Stimulated activated CD8-positive, alpha-beta memory T cell treated with anti-CD3 and anti-CD28 coated beads, Interleukin-12 subunit alpha, Interleukin-12 subunit beta, amount 100 ng/mL, for 24 hours (primary cell): ENCODE results near the gene PLXNB2.
A peak's percentile ranks its signal among the peaks of the same experiment; 100 is the strongest.

ENCODE experiments used
- DNase-seq: peaks from one replicate; pipeline ENCODE4 v3.0.0-alpha.2; 2020; ENCODE audit errors: extremely low read depth

PLXNB2 gene

DNA sequence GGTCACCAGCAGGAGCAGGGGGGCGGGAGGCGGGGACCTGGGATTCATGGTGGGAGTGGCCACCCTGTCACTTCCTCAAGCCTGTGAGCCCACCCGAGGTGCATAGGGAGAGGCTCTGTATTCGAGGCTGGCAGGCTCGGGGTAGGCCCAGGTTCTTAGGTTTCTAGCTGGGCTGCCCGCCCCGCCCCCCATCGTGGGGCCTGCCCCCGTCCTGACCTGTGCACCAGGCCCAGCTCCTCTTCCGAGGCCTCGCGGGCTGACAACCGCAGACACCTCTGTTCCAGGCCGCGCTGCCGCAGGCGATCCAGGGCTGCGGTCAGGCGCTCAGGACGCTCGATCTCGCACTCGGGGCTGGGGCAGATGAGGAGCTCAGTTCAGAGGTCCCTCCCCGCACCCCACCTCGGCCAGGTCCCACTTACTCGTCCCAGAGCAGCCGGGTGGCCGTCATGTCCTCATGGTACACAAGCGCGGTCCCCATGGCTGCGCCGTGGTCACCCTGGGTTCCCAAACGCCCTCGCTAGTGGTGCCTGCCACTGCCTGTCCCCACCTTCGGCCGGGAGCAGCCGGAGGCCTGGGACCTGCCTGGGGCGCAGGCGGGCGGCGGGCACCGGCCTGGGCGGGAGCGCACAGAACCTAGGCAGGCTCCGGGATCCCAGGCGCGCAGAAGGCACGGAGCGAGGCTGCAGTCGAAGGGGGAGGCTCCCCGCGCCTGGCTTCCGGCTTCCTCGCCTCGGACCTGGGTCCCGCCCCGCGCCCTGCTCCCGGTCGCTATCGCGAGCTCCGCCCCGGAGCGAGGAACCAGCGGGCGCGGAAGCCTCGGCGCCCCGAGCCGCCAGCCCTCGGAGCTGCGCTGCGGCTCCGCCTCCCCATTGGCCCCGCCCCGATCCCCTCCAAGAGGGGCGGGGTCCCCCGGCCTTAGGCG, 56.6 kb downstream of the PLXNB2 start, which contains the start of gene HDAC10:
HDAC10 (minus strand) TSS at position 711 of the 922 bp plus-strand sequence; CDS start at position 478, 233 bp downstream.
- peak; percentile 70 for DNase-seq

GRCh38 chr22:50250249-50250554, 57.2 kb downstream of the PLXNB2 start:
- DNase-seq = no peak

GRCh38 chr22:50249341-50250248, 57.9 kb downstream of the PLXNB2 start:
- DNase-seq = no peak

- no peak for DNase-seq
Observed at GRCh38 chr22:50248196-50249081, 59.0 kb downstream of the PLXNB2 start.

GRCh38 chr22:50247748-50248147, 59.7 kb downstream of the PLXNB2 start:
- DNase-seq = no peak

DNA sequence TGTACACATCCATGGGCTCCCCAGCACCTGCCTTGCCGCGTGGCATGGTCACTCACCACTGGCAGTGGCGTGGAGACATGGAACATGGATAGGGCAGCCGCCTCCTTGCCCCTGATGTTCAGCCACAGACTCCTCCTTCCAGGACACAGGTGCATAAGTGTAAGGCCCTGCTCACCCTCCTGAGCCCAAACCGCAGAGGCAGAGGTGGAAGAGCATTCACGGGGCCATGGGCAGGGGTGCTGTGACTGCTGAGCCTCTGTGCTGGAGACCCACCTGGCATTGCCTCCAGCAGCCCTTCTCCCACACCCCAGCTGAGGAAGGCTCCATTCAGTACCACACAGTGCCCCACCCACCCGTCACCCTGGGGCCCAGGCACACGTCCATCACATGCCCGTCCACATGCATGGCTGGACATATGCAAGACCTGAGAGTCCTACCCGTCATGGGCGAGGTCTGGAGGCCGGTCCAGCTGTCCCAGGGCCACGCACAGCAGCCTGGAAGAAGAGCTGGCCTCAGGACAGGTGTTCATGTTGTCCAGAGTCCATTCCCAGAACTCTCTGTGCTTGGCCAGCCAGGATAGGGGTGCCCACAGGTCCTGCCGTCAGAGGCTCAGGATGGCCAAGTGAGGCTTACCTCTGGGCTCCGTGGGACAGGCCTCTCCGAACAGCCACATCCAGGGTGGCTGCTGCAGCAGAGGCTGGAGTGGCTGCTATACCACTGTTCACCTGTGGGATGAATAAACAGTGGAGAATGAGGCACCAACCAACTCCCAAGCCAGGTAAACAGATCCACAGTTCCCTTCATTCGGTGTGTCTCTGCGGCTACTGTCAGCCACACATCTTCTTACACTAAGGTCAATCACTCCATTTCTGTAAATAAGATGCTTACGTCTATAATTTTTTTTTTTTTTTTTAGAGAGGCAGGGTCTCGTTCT, 60.9 kb downstream of the PLXNB2 start:
- DNase-seq = no peak

- no peak for DNase-seq
Observed at GRCh38 chr22:50245214-50246072, 62.0 kb downstream of the PLXNB2 start.

DNA sequence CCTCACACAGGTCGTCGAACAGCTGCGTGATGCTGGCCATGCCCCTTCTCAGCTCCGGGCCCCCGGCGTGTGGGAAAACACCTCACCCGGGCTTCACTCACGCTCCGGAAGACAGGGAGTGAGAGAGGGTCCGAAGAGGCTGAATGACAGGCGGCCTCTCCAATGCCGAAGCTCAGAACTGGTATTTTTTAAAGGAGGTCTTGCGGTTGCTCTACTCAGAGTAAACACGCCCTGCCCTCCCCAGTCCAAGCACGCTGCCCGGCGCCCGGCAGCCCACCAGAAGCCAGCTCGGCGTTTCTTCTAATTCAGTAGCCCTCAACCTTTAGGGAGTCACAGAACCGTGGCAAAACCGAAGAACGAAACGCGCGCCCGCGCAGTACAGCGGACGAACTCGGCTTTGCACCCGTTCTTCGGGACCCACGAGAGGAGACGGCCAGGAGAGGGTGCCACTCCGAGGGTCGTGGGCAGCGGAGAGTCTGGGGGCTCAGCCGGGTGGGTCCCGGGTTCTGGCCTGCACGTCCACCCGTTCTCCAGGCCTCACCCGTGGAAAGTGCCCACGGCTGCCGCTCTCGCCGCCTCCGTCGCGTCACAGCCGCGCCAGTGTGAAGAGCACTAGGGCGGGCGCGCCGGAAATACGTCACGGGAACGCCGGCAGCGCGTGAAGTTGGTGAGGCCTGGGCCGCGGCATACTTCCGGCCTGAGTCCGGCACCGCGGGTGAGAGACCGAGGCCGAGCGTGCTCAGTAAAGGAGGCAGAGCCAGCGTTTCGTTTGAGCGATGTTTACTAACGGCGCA, 62.8 kb downstream of the PLXNB2 start, which contains the start of gene TUBGCP6:
TUBGCP6 (minus strand) TSS at position 604 of the 794 bp plus-strand sequence; CDS start at position 40, 564 bp downstream.
- peak; percentile 86 for DNase-seq

- no peak for DNase-seq
Observed at GRCh38 chr22:50243685-50244419, 63.6 kb downstream of the PLXNB2 start.

- no peak for DNase-seq
Observed at GRCh38 chr22:50242406-50242949, 65.0 kb downstream of the PLXNB2 start.

DNA sequence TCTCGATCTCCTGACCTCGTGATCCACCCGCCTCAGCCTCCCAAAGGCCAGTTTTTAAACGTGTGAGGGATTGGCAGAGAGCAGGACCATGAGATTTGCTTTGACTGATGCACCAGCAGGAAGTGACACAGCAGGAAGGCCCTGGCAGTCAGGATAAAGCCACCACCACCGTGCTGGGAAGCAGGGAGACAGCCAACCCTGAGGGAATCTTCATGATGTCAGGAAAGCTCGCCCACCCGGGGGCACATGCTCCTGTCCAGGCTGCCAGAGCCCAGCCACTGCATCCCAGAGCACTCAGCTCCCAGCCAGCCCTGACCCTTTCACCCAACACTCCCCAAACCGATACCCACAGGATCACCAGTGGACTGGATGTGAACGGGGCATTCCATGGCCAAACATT, 68.7 kb downstream of the PLXNB2 start:
- no peak for DNase-seq

GRCh38 chr22:50236731-50237409, 70.6 kb downstream of the PLXNB2 start:
- no peak for DNase-seq

DNA sequence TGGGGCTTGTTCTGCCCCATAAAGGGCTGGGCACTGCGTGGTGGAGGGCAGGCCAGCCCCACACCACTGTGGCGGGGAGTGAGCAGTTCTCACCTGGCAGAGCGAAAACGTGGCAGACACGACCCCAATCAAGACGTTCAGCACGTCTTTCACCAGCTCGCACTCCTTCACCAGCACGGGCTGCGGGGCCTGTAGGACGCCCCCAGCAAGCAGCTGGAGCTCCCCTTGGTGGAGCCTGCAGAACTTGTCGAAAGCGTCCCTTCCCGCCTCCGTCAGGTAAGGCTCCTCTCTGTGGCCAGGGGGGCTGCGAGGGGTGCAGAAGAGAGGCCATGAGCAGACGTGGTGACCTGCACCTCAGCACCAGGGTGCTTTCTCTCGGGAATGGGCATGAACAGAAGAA, 74.2 kb downstream of the PLXNB2 start:
- DNase-seq = no peak

DNA sequence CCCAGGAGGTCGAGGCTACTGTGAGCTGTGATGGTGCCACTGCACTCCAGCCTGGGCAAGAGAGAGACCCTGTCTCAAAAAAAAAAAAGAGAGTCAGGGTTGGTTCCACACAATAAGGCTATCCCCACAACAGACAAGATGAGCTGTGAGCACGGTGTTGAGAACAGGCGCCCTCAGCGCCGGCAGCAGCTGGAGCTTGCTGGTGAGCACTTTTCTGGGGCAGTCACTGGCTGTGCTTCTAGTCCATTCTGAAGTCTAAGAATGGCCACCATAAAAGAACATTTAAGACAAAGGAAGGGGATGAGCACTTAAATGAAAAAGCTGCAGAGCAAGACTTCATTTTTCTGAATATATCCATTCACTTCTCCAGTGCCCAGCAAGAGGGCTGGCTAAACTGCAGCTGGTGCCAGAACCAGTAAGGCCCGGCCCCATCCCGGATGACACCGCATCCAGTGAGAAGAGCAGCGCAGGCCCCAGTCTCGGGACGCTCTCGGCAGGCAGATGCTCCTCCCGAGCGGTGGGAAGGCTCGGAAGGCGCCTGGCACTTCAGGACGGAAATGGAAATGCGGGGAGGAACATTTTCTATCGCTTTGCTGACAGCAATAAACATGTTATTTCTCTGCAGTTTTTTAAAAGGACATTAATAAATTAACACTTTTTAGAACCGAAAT, 74.8 kb downstream of the PLXNB2 start:
- DNase-seq = no peak

- no peak for DNase-seq
Observed at GRCh38 chr22:50229370-50229769, 78.1 kb downstream of the PLXNB2 start.

DNA sequence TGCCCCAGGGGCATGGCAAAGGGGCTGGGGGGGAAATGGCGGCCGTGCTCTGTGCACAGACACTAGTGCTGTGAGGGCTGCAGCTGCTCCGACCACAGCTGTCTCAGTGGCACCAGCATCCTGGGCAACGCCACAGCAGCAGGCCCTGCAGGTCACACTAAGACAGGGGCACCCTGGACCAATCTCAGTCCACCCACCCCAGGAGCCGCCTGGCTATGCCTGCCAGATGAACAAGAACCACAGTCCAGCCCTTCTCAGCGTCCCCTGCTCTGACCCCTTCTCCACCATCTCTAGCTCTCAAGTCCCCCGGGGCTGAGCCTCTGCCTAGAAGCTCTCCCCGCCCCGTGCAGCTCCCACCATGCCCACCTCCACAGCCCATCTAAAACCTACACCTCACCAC, 79.1 kb downstream of the PLXNB2 start:
- no peak for DNase-seq
